GM12891 (cell line): ENCODE measurements around the gene APOC4.

Experiments used
- DNase-seq: peaks from one replicate; pipeline ENCODE4 v3.0.0; 2011; ENCODE audit warnings: low spot score; ENCODE audit not compliant: insufficient read length
- FAIRE-seq: peaks from 2 replicates; lab custom pipeline; 2011; peaks lifted over from hg19 to GRCh38; lab: Jason Lieb, UNC
- PAX5 ChIP-seq: IDR thresholded peaks from 2 replicates; pipeline ENCODE4 v1.6.1; 2011; ENCODE audit warnings: low read length, moderate library complexity, mild to moderate bottlenecking; ENCODE audit not compliant: insufficient read depth, severe bottlenecking
- POLR2A ChIP-seq: IDR thresholded peaks from 2 replicates; pipeline ENCODE4 v1.6.1; 2011; ENCODE audit warnings: low read depth, low read length, control low read depth
- POLR2AphosphoS5 ChIP-seq: IDR thresholded peaks from 2 replicates; pipeline ENCODE4 v1.6.1; 2011; ENCODE audit warnings: low read depth, low read length, control low read depth
- POU2F2 ChIP-seq: IDR thresholded peaks from 2 replicates; pipeline ENCODE4 v1.6.1; 2011; ENCODE audit warnings: low read depth, mild to moderate bottlenecking, control low read depth, low read length, moderate library complexity
- SPI1 ChIP-seq: IDR thresholded peaks from 2 replicates; pipeline ENCODE4 v1.6.1; 2011; ENCODE audit warnings: low read depth, low read length, control low read depth
- TAF1 ChIP-seq: IDR thresholded peaks from 2 replicates; pipeline ENCODE4 v1.6.1; 2011; ENCODE audit warnings: low read depth, low read length, control low read depth

APOC4 gene

GRCh38 chr19:44993526-44993925 lies 51.5 kb downstream of the APOC4 start:
- TF ChIP-seq POLR2A = no peak
- no peak for DNase-seq
- FAIRE-seq = no peak

- no peak for FAIRE-seq
- TF ChIP-seq POLR2A = no peak; the same call in 1 of the 2 replicates
- no peak for TF ChIP-seq PAX5
- TF ChIP-seq POU2F2 = no peak
- TF ChIP-seq TAF1 = no peak
- no peak for TF ChIP-seq POLR2AphosphoS5
- TF ChIP-seq SPI1 = no peak
- no peak for DNase-seq
Measured at GRCh38 chr19:44993926-44994537, 52.0 kb downstream of the APOC4 start.
